ENCODE results near the gene ZNF775.

Gene ZNF775

DNA sequence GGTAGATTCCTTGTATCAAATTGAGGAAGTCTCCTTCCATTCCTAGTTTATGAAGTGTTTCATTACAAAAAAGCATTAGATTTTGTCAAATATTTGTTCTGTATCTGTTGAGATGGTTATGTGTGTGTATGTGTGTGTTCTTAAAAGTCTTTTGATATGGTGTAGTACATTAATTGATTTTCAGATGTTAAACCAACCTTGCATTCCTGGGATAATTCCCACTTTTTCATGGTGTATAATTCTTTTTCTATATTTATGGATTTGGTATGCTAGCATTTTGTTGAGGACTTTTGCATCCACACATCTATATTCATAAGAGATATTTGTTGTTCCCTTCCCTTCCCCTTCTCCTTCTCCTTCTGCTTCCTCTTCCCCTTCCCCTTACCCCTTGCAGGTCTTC is 62.4 kb downstream of the ZNF775 start:
- TF ChIP-seq CSDC2 (CRISPR knock-in tag; IDR thresholded peaks at IDR 0.05) (no peak), OSR1 (CRISPR knock-in tag; IDR thresholded peaks at IDR 0.05) (no peak), ZFP30 (CRISPR knock-in tag; IDR thresholded peaks at IDR 0.05) (no peak), ZFP3 (CRISPR knock-in tag; IDR thresholded peaks at IDR 0.05) (no peak), BACH2 (CRISPR knock-in tag; IDR thresholded peaks at IDR 0.05; ENCODE audit: borderline replicate concordance) (no peak), ZNF8 (CRISPR knock-in tag; IDR thresholded peaks at IDR 0.05) (no peak), PPARA (CRISPR knock-in tag; IDR thresholded peaks at IDR 0.05; ENCODE audit: borderline replicate concordance) (no peak), GLIS3 (CRISPR knock-in tag; IDR thresholded peaks at IDR 0.05) (no peak), ZNF565 (CRISPR knock-in tag; conservative IDR thresholded peaks at IDR 0.05; ENCODE audit: low read depth) (no peak), ARNTL (CRISPR knock-in tag; IDR thresholded peaks at IDR 0.05; ENCODE audit: borderline replicate concordance, low read depth) (no peak), SNAI2 (CRISPR knock-in tag; IDR thresholded peaks at IDR 0.05) (no peak), TCF4 (CRISPR knock-in tag; IDR thresholded peaks at IDR 0.05; ENCODE audit: borderline replicate concordance) (no peak), TOX (CRISPR knock-in tag; IDR thresholded peaks at IDR 0.05; ENCODE audit: borderline replicate concordance) (no peak), ISL1 (CRISPR knock-in tag; IDR thresholded peaks at IDR 0.05) (no peak), RARB (CRISPR knock-in tag; IDR thresholded peaks at IDR 0.05) (no peak), ESRRG (CRISPR knock-in tag; IDR thresholded peaks at IDR 0.05) (no peak), ZC3H10 (CRISPR knock-in tag; IDR thresholded peaks at IDR 0.05) (no peak)
- TF ChIP-seq, protein P1, sequence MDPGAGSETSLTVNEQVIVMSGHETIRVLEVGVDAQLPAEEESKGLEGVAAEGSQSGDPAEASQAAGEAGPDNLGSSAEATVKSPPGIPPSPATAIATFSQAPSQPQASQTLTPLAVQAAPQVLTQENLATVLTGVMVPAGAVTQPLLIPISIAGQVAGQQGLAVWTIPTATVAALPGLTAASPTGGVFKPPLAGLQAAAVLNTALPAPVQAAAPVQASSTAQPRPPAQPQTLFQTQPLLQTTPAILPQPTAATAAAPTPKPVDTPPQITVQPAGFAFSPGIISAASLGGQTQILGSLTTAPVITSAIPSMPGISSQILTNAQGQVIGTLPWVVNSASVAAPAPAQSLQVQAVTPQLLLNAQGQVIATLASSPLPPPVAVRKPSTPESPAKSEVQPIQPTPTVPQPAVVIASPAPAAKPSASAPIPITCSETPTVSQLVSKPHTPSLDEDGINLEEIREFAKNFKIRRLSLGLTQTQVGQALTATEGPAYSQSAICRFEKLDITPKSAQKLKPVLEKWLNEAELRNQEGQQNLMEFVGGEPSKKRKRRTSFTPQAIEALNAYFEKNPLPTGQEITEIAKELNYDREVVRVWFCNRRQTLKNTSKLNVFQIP (CRISPR knock-in tag; IDR thresholded peaks at IDR 0.05; ENCODE audit: borderline replicate concordance, low read depth), result no peak
- TF ChIP-seq, protein P2, sequence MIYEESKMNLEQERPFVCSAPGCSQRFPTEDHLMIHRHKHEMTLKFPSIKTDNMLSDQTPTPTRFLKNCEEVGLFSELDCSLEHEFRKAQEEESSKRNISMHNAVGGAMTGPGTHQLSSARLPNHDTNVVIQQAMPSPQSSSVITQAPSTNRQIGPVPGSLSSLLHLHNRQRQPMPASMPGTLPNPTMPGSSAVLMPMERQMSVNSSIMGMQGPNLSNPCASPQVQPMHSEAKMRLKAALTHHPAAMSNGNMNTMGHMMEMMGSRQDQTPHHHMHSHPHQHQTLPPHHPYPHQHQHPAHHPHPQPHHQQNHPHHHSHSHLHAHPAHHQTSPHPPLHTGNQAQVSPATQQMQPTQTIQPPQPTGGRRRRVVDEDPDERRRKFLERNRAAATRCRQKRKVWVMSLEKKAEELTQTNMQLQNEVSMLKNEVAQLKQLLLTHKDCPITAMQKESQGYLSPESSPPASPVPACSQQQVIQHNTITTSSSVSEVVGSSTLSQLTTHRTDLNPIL (CRISPR knock-in tag; IDR thresholded peaks at IDR 0.05; ENCODE audit: low read depth), result no peak
- TF ChIP-seq, protein P3, sequence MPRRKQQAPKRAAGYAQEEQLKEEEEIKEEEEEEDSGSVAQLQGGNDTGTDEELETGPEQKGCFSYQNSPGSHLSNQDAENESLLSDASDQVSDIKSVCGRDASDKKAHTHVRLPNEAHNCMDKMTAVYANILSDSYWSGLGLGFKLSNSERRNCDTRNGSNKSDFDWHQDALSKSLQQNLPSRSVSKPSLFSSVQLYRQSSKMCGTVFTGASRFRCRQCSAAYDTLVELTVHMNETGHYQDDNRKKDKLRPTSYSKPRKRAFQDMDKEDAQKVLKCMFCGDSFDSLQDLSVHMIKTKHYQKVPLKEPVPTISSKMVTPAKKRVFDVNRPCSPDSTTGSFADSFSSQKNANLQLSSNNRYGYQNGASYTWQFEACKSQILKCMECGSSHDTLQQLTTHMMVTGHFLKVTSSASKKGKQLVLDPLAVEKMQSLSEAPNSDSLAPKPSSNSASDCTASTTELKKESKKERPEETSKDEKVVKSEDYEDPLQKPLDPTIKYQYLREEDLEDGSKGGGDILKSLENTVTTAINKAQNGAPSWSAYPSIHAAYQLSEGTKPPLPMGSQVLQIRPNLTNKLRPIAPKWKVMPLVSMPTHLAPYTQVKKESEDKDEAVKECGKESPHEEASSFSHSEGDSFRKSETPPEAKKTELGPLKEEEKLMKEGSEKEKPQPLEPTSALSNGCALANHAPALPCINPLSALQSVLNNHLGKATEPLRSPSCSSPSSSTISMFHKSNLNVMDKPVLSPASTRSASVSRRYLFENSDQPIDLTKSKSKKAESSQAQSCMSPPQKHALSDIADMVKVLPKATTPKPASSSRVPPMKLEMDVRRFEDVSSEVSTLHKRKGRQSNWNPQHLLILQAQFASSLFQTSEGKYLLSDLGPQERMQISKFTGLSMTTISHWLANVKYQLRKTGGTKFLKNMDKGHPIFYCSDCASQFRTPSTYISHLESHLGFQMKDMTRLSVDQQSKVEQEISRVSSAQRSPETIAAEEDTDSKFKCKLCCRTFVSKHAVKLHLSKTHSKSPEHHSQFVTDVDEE (CRISPR knock-in tag; IDR thresholded peaks at IDR 0.05), result no peak
- ATAC-seq, result no peak

DNA sequence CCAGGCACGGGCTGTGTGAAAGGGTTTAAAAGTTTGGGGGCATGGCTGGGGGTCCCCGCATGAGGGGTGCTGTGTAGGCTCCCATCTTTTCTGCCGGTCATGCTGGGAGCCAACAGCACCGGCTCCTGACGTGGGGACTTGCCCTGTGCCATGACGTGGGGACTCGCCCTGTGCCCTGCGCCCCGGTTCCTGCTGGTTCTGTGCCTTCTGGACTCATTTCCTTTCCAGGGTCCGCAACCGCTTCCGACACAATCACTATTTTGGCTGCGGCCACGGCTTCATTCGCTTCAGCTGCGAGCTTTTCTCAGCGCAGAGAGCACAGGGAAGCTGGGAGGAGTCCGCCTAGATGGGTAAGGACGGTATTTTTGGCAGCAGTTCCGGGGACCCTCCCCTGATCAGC is 63.7 kb downstream of the ZNF775 start:
- ATAC-seq, result no peak
- TF ChIP-seq ZNF565 (CRISPR knock-in tag; conservative IDR thresholded peaks at IDR 0.05; ENCODE audit: low read depth), result no peak
- TF ChIP-seq ZNF70 (CRISPR knock-in tag; IDR thresholded peaks at IDR 0.05), result no peak
- no peak for TF ChIP-seq CSDC2 (CRISPR knock-in tag; IDR thresholded peaks at IDR 0.05)
- no peak for TF ChIP-seq ARNTL (CRISPR knock-in tag; IDR thresholded peaks at IDR 0.05; ENCODE audit: borderline replicate concordance, low read depth)
- no peak for TF ChIP-seq SNAI2 (CRISPR knock-in tag; IDR thresholded peaks at IDR 0.05)
- TF ChIP-seq ZFP3 (CRISPR knock-in tag; IDR thresholded peaks at IDR 0.05), result no peak
- TF ChIP-seq, protein P1 (CRISPR knock-in tag; IDR thresholded peaks at IDR 0.05; ENCODE audit: borderline replicate concordance, low read depth), result no peak
- TF ChIP-seq PPARA (CRISPR knock-in tag; IDR thresholded peaks at IDR 0.05; ENCODE audit: borderline replicate concordance), result no peak
- no peak for TF ChIP-seq TCF4 (CRISPR knock-in tag; IDR thresholded peaks at IDR 0.05; ENCODE audit: borderline replicate concordance)
- TF ChIP-seq ISL1 (CRISPR knock-in tag; IDR thresholded peaks at IDR 0.05), result no peak
- TF ChIP-seq ZC3H10 (CRISPR knock-in tag; IDR thresholded peaks at IDR 0.05), result no peak
- no peak for TF ChIP-seq ZFP30 (CRISPR knock-in tag; IDR thresholded peaks at IDR 0.05)

DNA sequence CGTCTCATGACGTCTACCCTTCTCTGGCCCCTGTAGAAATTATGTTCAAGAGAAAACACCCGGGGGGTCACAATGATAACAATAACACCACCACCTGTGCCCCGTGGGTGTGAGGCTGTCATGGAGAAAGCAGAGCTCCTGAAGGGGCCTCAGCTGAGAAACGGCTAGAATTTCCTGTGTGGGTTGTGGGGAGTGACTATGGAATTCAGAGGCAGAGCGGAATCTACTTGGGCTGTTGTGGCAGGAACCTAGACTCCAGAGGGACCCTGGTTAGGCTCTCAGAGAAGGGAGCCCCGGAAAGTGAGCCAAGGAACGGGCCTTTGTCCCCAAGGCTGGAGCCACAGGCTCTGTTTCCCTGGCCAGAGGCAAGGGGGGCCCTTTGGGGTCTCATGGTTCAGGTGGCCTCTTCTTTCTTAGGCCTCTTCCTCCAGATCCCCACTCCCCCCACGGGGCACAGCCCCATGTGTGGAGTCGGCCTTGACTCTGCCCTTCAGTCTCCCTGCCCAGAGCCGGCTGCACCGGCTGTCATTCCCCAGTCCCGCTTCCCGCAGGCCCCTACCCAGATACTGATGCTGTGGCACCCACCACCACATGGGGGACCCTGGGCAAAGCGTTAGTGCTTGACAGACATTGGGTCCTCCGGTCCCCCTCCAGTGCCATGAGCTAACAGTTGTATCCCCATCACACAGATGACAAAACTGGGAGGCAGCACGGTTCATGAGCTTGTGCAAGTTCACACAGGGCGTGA is 64.8 kb downstream of the ZNF775 start:
- TF ChIP-seq, protein P2 (CRISPR knock-in tag; IDR thresholded peaks at IDR 0.05; ENCODE audit: low read depth), result no peak
- TF ChIP-seq ESRRG (CRISPR knock-in tag; IDR thresholded peaks at IDR 0.05) (no peak), TCF4 (CRISPR knock-in tag; IDR thresholded peaks at IDR 0.05; ENCODE audit: borderline replicate concordance) (no peak), ZNF565 (CRISPR knock-in tag; conservative IDR thresholded peaks at IDR 0.05; ENCODE audit: low read depth) (no peak)
- TF ChIP-seq, protein P3 (CRISPR knock-in tag; IDR thresholded peaks at IDR 0.05), result no peak

More for the DNA sequence above, 64.8 kb downstream of the ZNF775 start:
- ATAC-seq, result no peak
